Frontal cortex (tissue), 4 donors: Measurements from ENCODE around the gene HCAR2. TPM values are rescaled to one million over a fixed set of nuclear protein-coding genes. Genes with fewer than 3 reads are reported as not detected.
A peak's percentile ranks its signal among the peaks of the same experiment; 100 is the strongest.
"Not testable (repeated sequence)": the region's sequence is repeated elsewhere in the genome, so short reads cannot be mapped to it uniquely, and the experiment has no call there.

ENCODE experiments used
- DNase-seq, 2 donors: peaks; one replicate each; pipeline ENCODE4 v3.0.0; 2012; ENCODE audit warnings: low spot score in 2 of 2
- FAIRE-seq: peaks from 2 replicates; lab custom pipeline; 2012; peaks lifted over from hg19 to GRCh38; lab: Jason Lieb, UNC
- total RNA-seq: library from RNA; depleted of rRNA; stranded (reverse); fragments of >200 nt; gene quantifications from one replicate; pipeline ENCODE4 v1.2.3, GENCODE V29; 2014
- donor health status: control.
- donor health status: control.
- donor health status: control.

The HCAR2 gene
- under 0.01 TPM for total RNA-seq

DNA sequence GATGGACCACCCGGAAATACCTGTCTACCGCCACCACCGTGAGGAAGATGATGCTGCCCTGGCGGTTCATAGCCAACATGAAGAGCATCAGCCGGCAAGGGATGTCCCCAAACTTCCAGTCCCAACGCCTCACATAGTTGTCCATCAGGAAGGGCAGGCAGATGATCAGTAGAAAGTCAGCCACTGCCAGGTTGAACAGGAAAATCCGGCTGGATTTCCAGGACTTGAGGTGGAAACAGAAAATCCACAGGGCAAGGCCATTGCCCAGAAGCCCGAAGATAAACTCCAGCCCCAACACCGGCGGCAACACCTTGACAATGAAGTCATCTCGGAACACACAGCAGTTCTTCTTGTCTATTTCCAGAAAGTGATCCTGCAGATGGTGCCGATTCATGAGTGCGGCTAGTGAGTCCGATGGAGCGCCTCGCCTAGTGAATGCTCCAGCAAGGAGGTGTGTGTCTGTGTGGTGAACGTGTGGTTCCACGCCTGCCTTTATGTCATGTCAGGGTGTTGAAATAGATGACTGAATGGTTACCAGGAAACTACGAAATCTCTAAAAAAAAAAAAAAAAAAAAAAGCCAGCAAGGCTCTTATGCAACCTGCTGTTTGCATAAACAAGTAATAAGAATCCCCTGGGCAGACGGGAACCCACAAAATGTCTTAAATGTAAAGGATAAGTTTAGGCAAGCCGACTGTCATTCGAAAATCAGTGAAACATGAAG, at the start of gene HCAR2:
HCAR2 (minus strand) TSS at position 468 of the 722 bp plus-strand sequence; CDS start at position 394, 74 bp downstream.
- FAIRE-seq, DNase-seq: not testable (repeated sequence)

DNA sequence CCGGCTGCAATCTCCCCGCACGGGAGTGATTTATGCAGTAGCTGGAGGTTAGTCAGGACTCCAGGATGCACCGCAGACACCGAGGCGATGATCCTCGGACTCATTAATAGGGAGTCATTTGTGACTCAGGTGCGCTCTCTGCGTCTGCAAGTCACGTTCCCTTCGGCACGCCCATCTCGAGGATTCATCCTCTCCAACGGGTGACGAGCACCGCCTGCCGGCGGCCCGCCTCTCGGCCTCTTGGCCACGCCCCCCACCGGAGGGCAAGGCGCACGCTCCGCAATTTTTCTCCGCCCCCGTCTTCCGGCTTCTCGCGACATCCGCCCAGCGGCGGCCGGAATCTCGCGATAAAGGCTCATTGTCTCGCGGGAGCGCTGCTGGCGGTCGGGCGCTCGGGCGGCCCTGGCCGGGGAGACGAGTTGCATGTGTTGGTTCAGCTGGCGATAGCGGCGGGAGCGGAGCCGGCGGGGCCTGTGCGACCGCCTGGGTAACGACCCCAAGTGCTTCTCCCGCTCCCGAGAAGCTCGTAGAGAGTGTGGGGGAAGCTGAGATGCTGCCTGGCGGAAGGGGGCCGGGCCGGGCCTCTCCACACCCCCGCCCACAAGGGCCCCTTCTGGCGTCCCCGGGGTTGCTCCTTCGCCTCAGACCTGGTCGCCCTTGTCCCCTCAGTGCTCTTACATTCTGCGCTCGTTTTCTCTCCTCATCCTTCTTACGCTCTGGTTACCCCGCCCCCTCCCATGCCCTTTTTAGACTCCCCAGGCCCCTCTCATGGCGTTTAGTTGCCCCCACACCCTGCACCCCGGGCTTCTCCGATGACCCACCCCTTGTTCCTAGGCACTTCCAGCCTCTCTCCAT, 49.5 kb upstream of the HCAR2 start, which contains the start of gene DENR:
DENR (plus strand) TSS at position 361 of the 855 bp plus-strand sequence. CDS start 878 bp downstream, outside the sequence.
- no peak for FAIRE-seq

DNA sequence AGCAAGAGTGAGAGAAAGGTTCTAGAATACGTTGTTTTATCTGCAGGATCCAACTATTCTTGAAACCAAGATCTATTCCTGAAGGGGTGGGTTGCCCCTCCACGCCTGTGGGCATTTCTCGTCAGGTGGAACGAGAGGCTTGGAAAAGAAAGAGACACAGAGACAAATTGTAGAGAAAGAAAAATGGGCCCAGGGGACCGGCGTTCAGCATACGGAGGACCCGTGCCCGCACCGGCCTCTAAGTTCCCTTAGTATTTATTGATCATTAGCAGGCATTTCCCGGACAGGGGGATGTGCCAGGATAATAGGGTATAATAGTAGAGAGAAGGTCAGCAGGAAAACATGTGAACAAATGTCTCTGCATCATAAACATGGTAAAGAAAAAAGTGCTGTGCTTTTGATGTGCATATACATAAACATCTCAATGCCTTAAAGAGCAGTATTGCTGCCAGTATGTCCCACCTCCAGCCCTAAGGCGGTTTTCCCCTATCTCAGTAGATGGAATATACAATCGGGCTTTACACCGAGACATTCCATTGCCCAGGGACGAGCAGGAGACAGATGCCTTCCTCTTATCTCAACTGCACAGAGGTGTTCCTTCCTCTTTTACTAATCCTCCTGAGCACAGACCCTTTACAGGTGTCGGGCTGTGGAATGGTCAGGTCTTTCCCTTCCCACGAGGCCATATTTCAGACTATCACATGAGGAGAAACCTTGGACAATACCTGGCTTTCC, 47.8 kb upstream of the HCAR2 start:
- not testable (repeated sequence) for FAIRE-seq, DNase-seq

More for the DNA sequence above, 49.5 kb upstream of the HCAR2 start, which contains the start of gene DENR:
- peak; percentile 89 to 95 for DNase-seq

DNA sequence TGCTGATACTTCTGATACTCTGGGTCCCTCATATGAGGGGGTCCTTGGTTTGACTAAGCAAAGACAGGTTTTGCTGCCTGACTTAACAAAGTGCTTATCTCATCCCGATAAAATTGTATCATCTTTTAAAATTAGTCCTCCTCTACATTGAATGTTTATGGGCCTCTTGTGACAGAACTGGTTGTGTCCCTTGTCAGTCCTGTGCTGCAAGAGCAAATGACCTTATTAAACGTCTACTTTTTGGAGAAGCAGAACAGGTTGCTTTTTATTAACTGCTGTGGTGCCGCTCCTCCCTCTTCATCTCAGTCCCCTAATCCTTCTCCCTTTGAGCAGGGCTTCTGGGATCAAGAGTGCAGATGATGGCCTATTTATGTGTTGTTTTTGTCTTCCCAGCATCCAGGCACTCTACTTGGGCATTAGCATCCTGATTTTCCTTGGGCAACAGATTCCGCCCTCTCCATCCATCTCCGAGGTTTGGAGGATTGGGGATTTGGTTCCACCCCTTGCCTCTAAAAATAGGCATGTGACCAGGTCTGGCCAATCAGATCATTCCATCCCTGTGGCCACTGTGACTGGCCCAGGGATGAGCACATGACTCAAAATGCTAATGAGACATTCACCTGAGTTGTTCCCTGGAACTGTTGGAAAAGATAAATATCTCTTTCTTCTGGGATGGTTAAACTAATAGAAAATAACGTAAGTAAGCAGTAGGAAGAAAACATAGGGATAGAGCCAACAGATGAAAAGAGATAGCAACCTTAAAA, 46.6 kb upstream of the HCAR2 start:
- DNase-seq: no peak
- no peak for FAIRE-seq

DNA sequence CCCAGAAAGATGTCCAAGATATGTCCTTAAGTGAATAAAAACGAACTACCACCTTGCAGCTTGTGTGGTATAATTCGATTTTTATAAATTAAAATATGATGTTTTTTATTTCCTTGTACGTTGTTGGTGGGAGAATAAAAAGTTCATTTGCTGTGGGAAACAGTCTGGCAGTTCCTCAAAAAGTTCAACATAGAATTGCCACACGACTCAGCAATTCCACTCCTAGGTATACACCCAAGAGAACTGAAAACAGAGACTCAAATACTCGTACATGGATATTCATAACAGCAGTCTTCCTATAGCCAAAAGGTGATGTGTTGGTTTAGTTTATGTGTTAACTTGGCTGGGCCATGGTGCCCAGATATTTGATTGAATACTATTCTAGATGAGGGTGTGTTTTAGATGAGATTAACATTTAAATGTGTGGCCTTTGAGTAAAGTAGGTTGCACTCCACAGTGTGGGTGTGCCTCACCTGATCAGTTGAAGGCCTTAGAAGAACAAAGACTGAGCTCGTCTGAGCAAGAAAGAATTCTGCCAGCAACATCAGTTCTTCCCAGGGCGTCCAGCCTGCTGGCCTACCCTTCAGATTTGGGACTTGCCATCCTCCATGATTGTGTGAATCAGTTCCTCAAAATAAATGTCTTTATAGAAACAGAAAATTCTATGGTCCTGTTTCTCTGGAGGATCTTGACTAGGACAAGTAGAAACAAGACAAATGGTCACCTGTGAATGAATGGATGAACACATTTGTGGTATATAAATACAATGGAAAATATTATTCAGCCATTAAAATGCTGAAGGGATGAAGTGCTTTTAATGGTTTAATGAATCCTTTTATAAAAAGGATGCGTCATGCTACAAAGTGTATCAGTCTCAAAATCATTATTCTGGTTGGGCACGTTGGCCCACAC, 44.3 kb upstream of the HCAR2 start:
- DNase-seq (no peak), FAIRE-seq (no peak)

DNA sequence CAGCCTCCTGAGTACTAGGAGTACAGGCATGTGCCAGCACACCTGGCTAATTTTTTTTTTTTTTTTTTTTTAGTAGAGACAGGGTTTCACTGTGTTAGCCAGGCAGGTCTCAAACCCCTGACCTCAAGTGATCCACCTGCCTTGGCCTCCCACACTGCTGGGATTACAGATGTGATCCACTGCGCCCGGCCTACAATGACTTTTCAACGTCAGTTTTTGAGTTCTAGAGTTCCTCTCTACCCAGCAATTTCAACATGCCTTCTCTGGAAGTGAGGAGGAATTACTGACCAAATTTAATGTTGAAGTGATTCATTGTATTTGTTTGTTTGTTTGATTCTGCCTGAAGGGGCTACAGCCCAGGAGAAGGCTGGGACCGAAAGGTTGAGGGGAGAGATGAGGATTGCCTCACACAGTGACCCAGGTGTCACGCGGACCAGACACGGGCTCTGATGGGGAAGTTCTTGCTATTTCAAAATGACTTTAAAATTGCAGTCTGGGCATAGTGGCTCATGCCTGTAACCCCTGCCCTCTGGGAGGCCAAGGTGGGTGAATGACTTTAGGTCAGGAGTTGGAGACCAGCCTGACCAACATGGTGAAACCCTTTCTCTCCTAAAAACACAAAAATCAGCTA, 40.9 kb upstream of the HCAR2 start:
- no peak for DNase-seq
- no peak for FAIRE-seq

DNA sequence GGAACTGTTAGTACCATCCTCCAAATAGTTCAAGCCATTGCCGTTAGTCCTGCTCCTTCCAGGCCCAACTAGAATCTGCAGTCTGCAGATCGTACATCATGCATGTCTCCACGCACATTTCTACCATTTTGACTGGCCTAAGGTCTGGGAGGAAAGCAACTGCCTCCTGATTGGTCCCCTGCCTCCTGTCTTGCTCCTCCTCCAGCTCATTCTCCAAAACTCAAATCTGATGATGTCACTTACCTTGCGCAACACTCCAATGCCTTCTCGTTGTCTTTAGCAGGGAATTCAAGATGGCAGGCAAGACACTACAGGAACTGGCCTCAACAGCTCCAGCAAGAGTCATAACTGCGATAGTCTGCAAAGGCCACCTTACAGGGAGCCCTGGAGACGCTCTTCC, 37.2 kb upstream of the HCAR2 start:
- DNase-seq (no peak), FAIRE-seq (no peak)

DNA sequence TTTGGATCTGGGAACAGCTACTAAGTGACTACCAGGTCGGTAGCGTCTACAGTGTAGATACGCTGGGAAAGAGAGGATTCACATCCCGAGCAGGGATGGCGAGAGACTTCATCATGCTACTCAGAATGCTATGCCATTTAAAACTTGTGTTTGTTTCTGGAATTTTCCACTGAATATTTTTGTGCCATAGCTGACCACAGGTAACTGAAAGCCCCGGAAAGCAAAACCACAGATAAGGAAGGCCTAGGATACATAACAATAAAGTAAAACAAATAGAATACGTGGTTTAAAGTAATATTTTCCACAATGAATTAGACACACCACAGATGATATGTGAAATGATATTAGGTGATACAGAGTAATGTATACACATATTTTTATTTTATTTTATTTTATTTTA, 35.4 kb upstream of the HCAR2 start:
- no peak for DNase-seq
- FAIRE-seq: no peak

DNA sequence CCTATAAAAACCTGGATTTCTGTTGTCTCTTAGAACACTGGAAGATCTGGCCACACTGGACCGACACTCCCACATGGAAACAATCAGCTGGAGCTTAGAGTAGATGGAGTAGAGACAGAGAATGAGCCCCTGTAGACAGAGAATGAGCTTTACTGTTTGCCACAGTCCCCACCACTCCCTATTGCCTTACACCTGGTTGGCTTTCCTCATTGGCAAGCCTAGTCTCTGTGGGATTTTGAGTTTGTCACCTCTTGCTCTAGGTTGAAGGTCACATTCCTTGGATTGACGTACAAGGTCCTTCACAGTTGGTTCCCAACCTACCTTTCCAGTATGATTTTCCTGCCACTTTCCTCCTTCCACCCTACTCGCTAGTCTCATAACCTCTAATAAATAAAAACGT, 29.5 kb upstream of the HCAR2 start:
- DNase-seq (no peak), FAIRE-seq (no peak)

DNA sequence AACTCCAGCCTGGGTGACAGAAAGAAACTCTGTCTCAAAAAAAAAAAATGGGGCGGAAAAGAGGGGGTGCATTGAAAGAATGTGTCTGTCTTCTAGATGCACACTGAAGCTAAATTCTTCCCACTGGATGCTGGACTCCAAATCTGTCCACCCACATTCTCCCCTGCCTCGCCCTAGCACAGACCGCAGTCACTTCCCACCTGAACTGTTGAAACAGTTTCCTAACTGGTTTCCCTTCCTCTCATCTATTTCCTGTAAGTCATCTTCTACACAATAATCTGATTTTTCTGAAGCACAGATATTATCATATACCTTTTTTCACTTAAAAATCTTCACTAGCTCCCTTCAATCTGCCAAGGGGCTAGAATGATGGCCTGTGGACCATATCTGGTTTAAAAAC, 29.0 kb upstream of the HCAR2 start:
- DNase-seq: no peak
- FAIRE-seq: no peak

DNA sequence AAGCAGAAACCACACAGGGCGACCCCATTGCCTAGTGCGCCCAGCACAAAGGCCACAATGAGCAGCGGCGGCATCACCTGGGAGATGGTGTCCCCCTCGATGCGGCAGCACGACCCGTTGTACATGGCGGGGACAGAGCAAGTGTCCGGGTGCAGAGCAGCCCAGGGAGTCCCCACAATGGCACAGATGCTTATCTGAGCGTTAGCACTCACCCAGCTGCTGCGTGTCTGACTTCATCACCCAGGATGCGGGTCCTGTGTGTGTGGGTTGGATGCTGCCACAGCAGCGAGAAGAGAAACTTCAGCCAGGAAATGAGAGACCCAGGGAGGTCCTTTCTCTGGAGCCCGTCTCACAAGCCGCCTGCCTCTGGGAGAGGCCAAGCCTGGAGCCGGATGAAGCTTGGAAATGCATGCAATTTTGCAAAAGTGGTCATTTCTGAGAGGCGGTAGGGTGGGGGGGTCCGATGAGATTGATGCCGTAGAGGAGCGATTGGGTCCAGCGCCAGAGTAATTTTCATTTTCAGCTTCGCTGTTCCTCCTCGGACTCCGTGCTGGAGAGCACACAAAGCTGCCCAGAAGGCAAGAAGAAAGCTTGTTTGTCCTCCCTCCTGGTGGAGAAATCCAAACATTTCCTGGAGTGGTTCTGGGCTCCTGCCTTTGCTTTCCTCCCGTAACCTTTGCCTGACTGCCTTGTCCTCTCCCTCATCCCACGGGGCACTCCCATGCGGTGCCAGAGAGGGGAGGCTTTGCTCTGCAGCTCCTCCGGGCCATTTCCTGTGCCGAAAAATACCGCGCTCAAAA, 27.3 kb upstream of the HCAR2 start, which contains the start of gene HCAR1:
HCAR1 (minus strand) TSS at position 630 of the 800 bp plus-strand sequence; CDS start at position 125, 505 bp downstream.
- FAIRE-seq (no peak), DNase-seq (no peak)

DNA sequence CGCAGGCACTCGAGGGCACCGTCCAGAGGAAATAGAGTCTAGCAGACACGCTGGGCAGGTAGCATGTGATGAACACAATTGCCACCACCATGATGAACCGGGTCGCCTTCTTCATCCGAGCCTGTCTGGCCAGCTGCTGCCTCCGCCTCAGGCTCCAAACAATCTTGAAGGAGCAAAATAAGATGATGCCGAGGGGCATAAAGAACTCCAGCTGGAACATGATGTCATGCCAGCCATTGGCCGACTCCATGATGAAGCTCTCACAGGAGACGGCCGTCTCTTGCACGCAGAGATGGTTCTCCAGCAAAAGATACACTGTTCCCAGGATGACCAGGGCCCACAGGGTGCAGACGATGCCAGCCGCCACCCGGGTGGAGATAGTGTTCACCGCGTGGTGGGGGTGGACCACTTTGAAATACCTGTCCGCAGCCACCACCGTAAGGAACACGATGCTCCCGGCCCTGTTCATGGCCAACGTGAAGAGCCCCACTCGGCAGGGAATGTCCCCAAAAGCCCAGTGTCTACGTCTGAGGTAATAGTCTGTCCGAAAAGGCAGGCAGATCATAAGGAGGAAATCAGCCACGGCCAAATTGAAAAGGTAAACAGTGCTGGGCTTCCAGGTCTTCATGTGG, 26.5 kb upstream of the HCAR2 start:
- no peak for FAIRE-seq

DNA sequence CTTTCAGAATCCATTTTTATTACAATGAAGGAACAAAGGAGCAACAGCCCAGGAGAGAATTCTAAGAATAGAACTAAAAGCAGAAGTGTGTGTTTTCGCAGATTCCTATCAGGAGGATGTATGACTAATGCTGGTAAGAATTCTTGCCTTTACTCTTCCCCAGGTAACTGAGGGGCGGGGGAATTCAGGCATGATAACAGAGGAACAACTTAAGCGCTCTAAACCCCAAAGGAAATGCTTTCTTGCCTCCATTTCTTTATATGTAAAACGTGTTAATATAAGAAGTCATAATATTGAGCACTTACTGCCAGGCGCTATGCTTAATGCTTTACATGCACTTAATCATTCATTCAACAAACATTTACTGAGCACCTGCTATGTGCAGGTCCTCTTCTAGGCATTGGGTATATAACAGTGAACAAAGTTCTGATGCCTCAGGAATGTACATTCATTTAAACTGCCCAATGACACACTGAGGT, 23.0 kb upstream of the HCAR2 start:
- FAIRE-seq: no peak
- no peak for DNase-seq

More for the DNA sequence above, 26.5 kb upstream of the HCAR2 start:
- no peak for DNase-seq

DNA sequence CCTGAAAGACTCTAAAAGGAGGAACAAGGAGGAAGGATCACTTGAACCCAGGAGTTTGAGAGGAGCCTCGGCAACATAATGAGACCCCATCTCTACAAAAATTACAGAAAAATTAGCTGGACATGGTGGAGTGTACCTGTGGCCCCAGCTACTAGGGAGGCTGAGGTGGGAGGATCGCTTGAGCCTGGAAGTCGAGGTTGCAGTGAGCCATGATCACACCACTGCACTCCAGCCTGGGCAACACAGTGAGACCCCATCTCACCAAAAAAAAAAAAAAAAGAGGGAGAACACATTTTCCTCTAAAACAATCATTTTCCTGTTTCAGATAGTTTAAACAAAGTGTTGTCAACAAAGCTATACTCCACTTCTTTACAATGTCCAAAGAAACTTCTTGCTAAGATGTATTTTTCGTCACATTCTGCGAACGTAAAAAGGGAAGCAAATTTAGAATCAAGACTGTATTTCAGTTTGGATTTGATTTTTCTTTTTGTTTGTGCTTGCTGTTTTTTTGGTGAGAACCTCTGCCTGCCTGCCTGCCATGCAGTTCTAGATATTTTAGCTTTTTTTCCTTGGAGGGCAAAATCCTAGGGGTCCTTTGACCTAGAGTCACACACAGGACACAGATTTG, 22.4 kb upstream of the HCAR2 start:
- DNase-seq (no peak), FAIRE-seq (no peak)

DNA sequence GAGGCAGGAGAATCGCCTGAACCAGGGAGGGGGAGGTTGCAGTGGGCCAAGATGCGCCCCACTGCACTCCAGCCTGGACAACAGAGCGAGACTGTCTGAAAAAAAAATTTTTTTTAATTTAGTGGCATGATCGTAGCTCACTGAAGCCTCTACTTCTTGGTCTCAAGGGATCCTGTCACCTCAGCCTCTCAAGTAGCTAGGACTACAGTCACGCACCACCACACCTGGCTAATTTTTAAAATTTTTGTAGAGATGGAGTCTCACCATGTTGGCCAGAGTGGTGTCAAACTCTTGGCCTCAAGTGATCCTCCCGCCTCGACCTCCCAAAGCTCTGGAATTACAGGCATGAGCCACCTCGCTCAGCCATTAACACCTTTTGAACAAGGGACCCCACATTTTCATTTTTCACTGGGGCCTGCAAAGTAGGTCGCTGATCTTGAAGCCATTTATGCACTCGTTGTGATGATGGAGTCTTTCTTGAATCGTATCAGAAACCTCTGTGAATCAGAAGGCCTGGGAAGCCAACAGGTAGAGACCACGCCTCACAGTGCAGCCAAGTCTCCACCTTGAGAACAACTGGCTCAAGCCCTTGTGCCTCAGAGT, 21.6 kb upstream of the HCAR2 start:
- DNase-seq (no peak), FAIRE-seq (no peak)

DNA sequence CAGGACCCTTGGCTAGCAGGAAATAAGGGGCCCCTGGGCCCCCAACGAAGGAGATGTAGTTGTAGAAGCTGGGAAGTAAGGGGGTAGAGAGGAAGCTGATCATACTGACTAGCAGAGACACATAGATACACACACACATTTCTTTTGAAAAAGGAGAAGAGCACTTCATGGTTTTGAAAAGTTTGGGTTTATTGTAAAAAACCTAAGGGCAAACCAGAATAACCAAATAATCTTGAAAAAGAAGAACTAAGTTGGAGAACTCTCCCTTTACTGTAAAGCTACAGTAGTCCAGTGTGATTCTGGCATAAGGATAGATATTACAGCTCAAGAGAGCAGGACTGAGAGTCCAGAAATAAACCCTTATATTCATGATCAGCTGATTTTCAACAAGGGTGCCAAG, 19.2 kb upstream of the HCAR2 start:
- FAIRE-seq (no peak), DNase-seq (no peak)
